Suppressor macrophage (primary cell): ENCODE data around the gene FUT3.

Source experiments
- DNase-seq, 4 experiments: peaks; one replicate each; pipeline ENCODE4 v3.0.0-alpha.2; 2020 to 2022

Gene FUT3

GRCh38 chr19:5823579-5824281 lies 27.5 kb downstream of the FUT3 start:
- DNase-seq: peak in 1 of 4 experiments; percentile 30

DNA sequence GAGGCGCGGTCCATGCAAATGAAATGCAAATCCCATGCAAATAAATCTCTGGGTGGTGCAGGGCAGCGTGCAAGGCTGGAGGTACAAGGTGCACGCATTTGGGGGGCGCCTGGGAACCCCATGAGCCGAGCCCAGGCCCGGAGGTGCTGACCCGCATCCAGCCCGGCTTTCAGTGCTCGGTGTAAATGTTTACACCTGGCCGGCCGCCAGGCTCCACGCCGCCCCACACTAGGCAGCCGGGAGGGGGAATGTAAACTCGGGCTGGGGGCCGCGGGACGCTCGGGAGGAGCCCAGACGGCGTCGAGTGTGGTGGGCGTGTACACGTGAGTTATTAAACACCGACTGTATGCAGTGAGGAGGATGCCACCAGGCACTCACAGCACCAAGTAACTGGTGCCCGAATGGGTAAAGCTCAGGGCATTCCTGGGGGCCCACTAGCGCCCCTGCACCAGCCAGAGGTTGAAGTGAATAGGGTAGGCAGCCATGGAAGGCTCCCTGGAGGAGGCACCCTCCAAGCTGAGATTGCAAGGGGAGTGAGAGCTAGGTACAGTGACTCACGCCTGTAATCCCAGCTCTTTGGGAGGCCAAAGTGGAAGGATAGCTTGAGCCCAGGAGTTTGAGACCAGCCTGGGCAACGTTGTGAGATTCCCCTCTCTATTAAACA lies 28.9 kb downstream of the FUT3 start:
- no peak for DNase-seq

GRCh38 chr19:5821521-5822180 lies 29.6 kb downstream of the FUT3 start:
- no peak for DNase-seq

GRCh38 chr19:5820785-5821184 lies 30.5 kb downstream of the FUT3 start:
- no peak for DNase-seq

GRCh38 chr19:5818594-5818993 lies 32.7 kb downstream of the FUT3 start:
- no peak for DNase-seq

DNA sequence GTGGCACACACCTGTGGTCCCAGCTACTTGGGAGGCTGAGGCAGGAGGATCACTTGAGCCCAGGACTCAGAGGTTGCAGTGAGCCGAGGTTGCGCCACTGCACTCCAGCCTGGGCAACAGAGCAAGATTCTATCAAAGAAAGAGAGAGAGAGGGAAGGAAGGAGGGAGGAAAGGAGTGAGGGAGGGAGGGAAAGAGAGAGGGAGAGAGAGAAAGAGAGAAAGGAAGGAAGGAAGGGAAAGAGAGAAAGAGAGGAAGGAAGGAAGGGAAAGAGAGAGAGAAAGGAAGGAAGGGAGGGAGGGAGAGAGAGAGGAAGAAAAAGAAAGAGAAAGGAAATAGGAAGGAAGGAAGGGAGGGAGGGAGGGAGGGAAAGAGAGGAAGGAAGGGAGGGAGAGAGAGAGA lies 34.0 kb downstream of the FUT3 start:
- DNase-seq: no peak

- no peak for DNase-seq
These were observed 36.4 kb downstream of the FUT3 start for GRCh38 chr19:5814852-5815246.

DNA sequence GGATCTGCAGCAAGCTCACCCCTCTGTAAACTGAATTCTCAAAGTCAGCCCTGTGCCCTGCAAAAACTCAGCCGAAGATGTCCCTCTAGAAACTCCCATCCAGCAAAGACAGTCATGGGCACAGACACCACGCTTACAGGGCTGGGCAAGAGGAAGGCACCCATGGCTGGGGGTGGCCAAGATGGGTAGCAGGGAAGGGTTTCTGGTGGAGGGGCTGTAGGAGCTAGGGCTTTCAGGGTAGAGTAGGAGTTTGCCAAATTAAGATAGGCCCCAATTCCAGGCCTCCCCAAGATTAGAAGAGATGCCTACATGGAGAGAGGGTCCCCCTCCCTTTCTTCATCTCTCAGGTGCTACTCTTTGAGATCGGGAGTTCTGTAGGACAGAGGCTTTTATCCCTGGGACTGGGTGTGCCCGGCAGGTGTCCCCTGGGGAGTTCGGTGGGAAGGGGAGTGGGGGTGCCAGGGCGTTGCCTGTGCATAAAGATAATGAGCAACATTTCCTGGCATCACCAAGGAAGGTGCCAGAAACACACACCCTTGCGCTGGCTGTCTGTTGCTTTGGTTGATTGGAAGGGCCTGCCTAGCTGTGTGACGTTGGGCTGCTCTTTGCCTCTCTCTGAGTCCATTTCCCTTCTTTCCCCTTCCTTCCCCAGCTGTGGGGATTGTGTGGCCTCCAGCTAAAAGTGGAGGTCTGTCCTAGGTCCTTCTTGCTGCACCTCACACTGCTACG lies 37.0 kb downstream of the FUT3 start:
- DNase-seq: no peak

DNA sequence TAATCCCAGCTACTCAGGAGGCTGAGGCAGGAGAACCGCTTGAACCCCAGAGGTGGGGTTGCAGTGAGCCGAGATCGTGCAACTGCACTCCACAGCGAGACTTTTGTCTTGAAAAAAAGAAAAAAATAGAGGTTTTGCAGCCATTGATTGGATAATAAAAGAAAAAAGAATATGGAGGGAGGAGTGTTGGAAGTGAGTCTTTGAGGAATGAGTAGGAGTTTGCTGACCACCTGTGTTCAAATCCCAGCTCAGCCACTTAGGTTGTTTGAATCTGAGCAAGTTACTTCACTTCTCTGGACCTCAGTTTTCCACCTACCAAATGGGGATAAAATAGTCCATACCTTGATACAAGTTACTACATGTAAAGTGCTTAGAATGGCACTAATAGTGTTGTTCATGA lies 40.1 kb downstream of the FUT3 start:
- DNase-seq: no peak

GRCh38 chr19:5809469-5809868 lies 41.8 kb downstream of the FUT3 start:
- no peak for DNase-seq

- no peak for DNase-seq
These were observed 42.2 kb downstream of the FUT3 start for GRCh38 chr19:5809053-5809452.

- DNase-seq: no peak
These were observed 43.0 kb downstream of the FUT3 start for GRCh38 chr19:5808120-5808816.

DNA sequence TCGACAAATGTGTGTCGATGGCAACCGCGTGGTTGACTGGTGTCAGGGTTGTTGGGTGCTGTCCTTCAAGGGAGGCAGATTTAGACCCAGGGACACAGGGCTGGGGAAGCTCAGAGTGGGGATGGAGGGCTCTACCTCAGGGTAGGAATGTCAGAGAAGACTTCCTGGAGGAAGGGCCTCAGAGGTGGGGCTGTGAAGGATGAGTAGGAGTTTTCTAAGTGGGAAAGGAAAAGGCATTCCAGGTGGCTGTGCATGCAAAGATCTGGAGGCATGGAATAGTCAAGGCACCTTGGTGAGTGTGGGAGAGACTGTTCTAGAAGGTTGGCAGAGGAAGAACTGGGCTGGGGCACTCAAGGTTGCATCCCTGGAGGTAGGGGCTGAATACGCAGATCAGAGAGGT lies 44.3 kb downstream of the FUT3 start:
- no peak for DNase-seq

- DNase-seq: no peak
These were observed 45.1 kb downstream of the FUT3 start for GRCh38 chr19:5806133-5806489.

DNA sequence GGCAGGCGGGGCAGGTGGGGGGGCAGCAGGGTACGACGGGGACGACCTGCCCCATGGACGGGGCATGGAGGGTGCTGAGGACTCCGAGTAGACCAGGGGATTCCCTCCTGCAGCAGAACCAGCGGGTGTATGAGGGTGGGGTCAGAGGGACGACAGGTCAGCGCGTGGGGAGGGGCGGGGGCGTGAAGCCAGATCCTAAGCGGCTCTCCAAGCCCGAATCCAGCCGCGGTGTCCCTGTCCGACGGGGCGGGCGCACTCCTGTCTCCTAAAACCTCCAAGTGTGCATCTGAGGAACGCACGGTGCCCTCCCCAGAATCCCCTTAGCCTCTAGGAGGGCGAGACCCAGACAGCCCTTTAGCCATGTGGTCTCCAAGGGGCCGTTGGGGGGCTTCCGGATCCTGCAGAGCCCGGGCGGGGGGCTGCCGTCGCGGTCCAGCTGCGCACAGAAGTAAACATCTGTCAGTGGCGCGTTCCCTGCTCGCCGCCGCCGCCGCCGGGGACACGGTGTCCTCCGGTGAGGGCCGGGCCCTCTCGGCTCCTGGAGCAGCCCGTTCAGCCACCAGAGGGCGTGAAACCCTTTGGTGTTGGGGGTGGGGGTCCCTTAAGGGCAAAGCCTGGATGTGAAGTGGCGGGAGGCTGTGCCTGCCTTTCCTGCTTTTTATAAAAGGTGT lies 45.7 kb downstream of the FUT3 start:
- peak; percentile 50 to 77 (median 60) for DNase-seq

GRCh38 chr19:5804516-5805461 lies 46.5 kb downstream of the FUT3 start, which contains the start of gene NRTN:
TSS of gene NRTN (plus strand) at chr19:5805067. CDS start at chr19:5824166, 19,099 bp downstream.
- DNase-seq: peak in 1 of 4 experiments; percentile 31

GRCh38 chr19:5803752-5804515 lies 47.3 kb downstream of the FUT3 start:
- peak; percentile 92 to 96 (median 94) for DNase-seq

DNA sequence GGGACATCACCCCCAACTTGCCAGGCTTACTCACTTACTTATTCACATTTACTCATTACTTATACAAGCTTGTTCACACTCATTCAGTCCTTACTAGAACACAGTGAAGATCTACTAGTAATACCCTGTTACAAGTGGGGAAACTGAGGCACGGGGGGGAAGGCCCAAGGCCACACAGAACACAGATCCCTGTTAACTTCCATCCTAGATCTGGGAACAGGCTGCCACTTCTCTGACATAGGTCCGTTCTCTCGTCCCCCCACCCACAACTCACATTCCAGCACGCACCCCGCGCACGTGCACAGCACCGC lies 47.9 kb downstream of the FUT3 start:
- DNase-seq: no peak

- DNase-seq: no peak
These were observed 49.2 kb downstream of the FUT3 start for GRCh38 chr19:5801796-5802619.
